ENCODE results near the gene RSPH9.
"Not testable (repeated sequence)": the region's sequence is repeated elsewhere in the genome, so short reads cannot be mapped to it uniquely, and the experiment has no call there.

Gene RSPH9

DNA sequence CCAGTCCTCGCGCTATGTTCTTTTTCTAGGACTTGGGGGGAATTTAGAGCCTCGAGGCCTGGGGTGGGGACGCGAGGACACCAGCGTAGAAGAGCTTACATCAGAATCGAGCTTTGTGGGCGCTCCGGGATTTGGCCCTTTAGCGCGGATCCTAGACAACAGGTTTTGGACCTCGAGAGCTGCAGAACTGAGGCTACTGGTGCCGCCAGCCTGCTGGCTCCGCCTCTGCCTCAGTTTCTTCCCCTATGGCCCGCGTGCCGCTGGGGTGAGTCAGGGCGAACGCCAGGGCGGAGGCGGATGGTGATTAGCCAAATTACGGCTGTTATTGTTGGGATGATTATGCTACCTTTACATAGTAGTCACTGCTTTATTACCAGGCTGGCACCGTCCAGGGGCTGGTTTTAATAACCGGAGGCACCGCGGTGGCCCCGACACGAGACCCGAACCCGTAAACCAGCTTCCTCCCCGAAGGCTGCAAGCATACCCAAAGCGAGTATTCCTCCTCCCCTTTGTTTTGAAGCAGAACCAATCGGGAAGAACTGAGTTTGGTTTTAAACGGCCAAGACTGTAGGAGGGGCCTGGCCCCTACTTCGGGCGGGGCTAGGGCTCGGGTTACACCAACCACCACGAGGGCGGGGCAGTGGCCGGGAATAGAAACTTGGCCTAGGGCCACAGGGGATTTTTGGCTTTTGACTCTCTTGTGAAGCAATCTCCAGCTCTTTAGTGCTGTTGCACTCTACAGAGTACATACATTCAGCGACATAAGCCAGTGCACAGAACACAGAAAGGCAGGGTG, 15.1 kb upstream of the RSPH9 start:
- DNase-seq: peak; percentile 94

DNA sequence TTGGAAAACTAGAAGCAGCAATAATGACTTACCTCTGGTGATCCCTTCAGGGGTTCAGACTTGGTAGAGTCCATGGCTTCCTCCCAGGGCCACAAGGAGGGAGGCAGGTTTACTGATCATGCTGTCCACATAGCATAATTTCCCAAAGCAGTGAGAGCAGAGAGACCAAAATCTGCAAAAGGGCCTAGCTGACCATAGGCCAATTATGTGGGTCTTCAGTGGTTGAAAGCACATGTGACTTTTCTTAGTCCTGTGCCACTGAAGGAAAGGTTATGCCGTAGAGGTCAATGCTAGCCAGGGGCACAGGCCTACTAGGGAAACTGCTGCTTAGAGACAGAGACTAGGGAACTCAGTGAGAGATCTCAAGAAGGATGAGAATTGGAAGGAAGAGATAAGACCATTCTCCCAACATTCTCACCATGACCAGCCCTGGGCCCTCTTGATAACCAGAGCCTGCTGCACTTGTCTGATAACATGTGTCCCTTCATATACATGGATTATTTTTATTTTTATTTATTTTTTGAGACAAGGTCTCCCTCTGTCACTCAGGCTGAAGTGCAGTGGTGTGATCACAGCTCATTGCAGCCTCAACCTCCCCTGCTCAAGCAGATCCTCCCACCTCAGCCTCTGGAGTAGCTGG, 13.7 kb upstream of the RSPH9 start:
- DNase-seq: no peak

GRCh38 chr6:43633002-43633401, 11.8 kb upstream of the RSPH9 start:
- DNase-seq: not testable (repeated sequence)

DNA sequence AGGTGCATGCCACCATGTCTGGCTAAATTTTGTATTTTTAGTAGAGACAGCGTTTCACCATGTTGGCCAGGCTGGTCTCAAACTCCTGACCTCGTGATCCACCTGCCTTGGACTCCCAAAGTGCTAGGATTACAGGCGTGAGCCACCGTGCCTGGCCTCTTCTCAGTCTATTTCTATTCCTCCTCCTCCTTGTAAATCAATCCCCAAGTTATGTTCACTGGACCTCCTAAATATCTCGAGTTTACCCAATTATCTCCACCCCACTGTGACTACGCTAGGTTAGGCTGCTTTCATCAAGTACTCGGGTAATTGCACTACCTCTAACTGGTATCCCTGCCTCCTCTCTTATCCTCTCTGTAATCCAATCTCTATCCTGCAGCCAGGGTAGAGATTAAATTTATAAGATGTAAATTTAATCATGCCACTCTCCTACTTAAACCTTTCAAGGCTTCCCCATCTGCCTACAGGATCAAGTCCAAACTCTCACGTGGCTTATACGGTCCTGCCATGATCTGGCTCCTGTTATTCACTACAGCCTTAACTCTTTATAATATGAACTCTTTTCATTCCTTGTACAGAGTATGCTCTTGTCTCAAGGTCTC, 10.0 kb upstream of the RSPH9 start:
- no peak for DNase-seq

- peak; percentile 92 for DNase-seq
Measured at GRCh38 chr6:43635387-43636307, 9.2 kb upstream of the RSPH9 start, which contains the start of gene MAD2L1BP. TSS of gene MAD2L1BP (plus strand) at chr6:43635840. CDS start at chr6:43635876, 36 bp downstream.

DNA sequence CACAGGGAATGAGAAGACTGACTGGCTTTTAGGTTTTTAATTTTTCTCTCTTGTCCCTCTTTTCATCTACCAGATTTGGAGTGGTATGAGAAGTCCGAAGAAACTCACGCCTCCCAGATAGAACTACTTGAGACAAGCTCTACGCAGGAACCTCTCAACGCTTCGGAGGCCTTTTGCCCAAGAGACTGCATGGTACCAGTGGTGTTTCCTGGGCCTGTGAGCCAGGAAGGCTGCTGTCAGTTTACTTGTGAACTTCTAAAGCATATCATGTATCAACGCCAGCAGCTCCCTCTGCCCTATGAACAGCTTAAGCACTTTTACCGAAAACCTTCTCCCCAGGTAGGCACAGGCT, 8.6 kb upstream of the RSPH9 start:
- peak; percentile 32 for DNase-seq

GRCh38 chr6:43639984-43640800, 4.6 kb upstream of the RSPH9 start:
- DNase-seq: no peak

- DNase-seq: no peak
Measured at GRCh38 chr6:43645613-43645964, 753 bp downstream of the RSPH9 start.

- no peak for DNase-seq
Measured at GRCh38 chr6:43647613-43648012, 2.8 kb downstream of the RSPH9 start.

DNA sequence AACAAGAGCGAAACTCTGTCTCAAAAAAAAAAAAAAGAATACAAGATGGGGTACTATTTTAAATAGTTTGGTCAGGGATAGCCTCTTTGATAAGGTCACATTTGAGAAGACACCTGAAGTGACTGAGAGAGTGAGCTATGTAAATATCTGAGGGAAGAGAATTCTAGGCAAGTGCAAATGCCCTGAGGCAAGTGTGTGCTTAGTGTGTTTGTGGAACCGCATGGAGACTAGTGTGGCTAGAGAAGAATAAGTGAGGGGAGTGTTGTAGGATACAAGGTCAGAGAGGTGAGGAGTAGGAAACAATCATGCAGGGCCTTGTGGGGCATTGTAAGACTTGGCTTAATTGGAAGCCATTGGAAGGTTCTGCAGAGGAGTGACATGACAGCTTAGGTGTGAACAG, 3.4 kb downstream of the RSPH9 start:
- no peak for DNase-seq

- DNase-seq: not testable (repeated sequence)
Measured at GRCh38 chr6:43652822-43653221, 8.0 kb downstream of the RSPH9 start.

GRCh38 chr6:43657221-43657802, 12.5 kb downstream of the RSPH9 start:
- DNase-seq: no peak

GRCh38 chr6:43658161-43658560, 13.3 kb downstream of the RSPH9 start:
- DNase-seq: no peak

GRCh38 chr6:43662948-43663347, 18.1 kb downstream of the RSPH9 start:
- DNase-seq: not testable (repeated sequence)

- no peak for DNase-seq
Measured at GRCh38 chr6:43665376-43665775, 20.5 kb downstream of the RSPH9 start.

GRCh38 chr6:43666196-43666920, 21.5 kb downstream of the RSPH9 start:
- no peak for DNase-seq

DNA sequence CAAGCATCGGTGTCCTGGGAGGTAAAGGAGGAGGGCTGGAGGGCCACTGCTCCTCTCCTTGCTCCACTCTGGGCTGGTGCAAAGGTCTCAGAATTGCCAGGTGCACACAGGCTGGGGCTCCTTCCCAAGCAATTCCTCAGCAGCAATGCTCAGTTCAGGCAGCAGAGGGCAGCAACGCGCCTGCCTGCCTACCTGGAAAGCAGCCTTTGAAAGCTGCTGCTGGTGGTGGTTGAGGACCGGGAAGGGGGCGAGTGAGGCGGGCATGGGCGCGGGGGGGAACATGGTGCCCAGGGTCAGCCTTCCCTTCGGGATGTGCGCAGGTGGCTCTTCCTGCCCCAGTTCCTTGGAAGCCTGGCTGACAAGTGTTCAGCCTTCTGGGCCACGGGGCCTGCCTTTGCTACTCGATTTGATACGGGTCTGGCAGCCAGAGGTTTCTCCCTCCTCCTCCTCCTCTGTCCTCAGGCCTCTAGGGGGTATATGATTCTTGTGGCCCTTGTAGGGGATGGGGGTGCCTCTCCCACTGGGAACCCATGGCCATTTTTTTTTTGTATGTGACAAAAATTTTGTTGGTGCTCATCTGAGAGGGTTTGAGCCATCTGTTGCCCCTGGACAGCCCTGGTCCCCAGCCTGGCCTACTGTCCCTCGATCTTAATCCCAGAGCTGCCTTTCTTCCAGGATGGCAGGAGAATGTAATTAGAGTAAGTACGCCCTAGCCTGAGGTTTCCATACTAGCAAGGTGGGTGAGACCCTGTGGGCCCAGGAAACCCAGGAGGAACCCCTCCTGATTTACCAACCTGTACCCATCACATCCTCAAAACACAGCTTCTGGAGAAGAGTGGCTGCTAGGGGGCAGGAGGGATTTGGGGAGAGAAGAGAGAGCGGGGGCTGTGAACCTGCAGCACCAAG, 22.7 kb downstream of the RSPH9 start:
- peak; percentile 80 to 87 for DNase-seq

GRCh38 chr6:43668151-43669028, 23.6 kb downstream of the RSPH9 start:
- peak; percentile 74 to 79 for DNase-seq
